Measurements from ENCODE around the gene DUSP22.

Gene DUSP22

DNA sequence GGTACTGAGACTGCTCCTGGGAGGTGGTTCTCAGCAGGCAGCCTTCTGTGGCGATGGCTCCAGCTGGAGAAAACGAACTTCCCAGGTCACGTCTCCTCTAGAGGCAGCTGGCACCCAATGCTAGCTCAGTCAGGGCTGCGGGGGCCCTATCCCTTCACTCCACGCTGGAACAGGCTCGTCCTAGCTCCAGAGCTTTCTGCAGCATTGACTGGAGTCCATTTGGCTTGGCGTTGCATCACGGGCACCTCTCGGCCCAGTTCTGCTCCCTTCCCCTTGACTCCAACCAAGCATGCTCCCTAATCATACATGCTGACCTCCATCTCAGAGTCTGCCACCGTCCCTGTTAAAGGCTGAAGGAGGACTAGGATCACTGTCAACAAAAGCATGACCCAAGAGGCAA, 93.3 kb downstream of the DUSP22 start:
- Histone ChIP-seq H3K9ac (ENCODE audit: low read length) (no peak overlapping the region), H3K27me3 (ENCODE audit: control insufficient read depth, insufficient read depth, low read length) (peaks cover 45% of the 10 kb centered on the region), H3K9me3 (ENCODE audit: control insufficient read depth, low read length) (no peaks in the 10 kb centered on the region), H3K36me3 (ENCODE audit: control insufficient read depth, insufficient read depth, low read length) (no peaks in the 10 kb centered on the region), H3K4me3 (ENCODE audit: low read length) (no peak overlapping the region), H3K4me1 (ENCODE audit: control insufficient read depth, insufficient read depth, low read length) (no peaks in the 10 kb centered on the region)

GRCh38 chr6:386688-387266, 94.5 kb downstream of the DUSP22 start:
- Histone ChIP-seq H3K27me3 (ENCODE audit: control insufficient read depth, insufficient read depth, low read length) (peaks cover 56% of the 10 kb centered on the region), H3K36me3 (ENCODE audit: control insufficient read depth, insufficient read depth, low read length) (no peaks in the 10 kb centered on the region), H3K9ac (ENCODE audit: low read length) (no peak overlapping the region), H3K4me3 (ENCODE audit: low read length) (no peak overlapping the region), H3K4me1 (ENCODE audit: control insufficient read depth, insufficient read depth, low read length) (no peaks in the 10 kb centered on the region), H3K9me3 (ENCODE audit: control insufficient read depth, low read length) (no peaks in the 10 kb centered on the region)

DNA sequence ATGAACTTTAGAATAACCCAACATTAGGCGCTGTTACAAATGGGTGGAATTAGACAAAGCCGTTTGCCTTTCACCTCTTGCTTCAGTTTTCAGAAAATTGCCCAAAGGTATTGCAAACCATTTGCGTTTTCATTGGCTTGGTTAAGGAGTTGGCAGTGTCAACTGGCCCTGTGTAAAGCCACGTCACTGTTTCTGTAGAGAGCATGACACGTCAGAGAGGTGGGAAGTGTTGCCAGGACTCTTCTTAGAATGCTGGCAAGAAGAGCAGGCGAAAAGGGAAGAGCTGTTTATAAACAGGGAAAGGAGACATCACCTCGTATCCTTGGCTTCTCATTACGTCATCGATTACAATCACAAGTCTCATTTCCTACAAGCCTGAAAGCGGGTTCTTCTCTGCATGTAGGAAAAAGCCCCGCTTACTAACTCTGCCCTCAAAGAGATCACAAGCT, 95.0 kb downstream of the DUSP22 start:
- H3K27me3 ChIP-seq (ENCODE audit: control insufficient read depth, insufficient read depth, low read length): peaks cover 61% of the 10 kb centered on the region
- no peaks in the 10 kb centered on the region for H3K9me3 ChIP-seq (ENCODE audit: control insufficient read depth, low read length)
- H3K4me3 ChIP-seq (ENCODE audit: low read length): no peak overlapping the region
- H3K4me1 ChIP-seq (ENCODE audit: control insufficient read depth, insufficient read depth, low read length): peaks cover 2% of the 10 kb centered on the region
- no peaks in the 10 kb centered on the region for H3K36me3 ChIP-seq (ENCODE audit: control insufficient read depth, insufficient read depth, low read length)
- H3K9ac ChIP-seq (ENCODE audit: low read length): no peak overlapping the region

GRCh38 chr6:388202-388903, 96.1 kb downstream of the DUSP22 start:
- Histone ChIP-seq H3K4me3 (ENCODE audit: low read length) (no peak overlapping the region), H3K27me3 (ENCODE audit: control insufficient read depth, insufficient read depth, low read length) (peaks cover 66% of the 10 kb centered on the region), H3K9me3 (ENCODE audit: control insufficient read depth, low read length) (no peaks in the 10 kb centered on the region), H3K4me1 (ENCODE audit: control insufficient read depth, insufficient read depth, low read length) (peaks cover 3% of the 10 kb centered on the region), H3K9ac (ENCODE audit: low read length) (no peak overlapping the region), H3K36me3 (ENCODE audit: control insufficient read depth, insufficient read depth, low read length) (no peaks in the 10 kb centered on the region)

- H3K4me1 ChIP-seq (ENCODE audit: control insufficient read depth, insufficient read depth, low read length): peaks cover 3% of the 10 kb centered on the region
- H3K9ac ChIP-seq (ENCODE audit: low read length): no peak overlapping the region
- H3K4me3 ChIP-seq (ENCODE audit: low read length): no peak overlapping the region
- H3K36me3 ChIP-seq (ENCODE audit: control insufficient read depth, insufficient read depth, low read length): no peaks in the 10 kb centered on the region
- peaks cover 69% of the 10 kb centered on the region for H3K27me3 ChIP-seq (ENCODE audit: control insufficient read depth, insufficient read depth, low read length)
- H3K9me3 ChIP-seq (ENCODE audit: control insufficient read depth, low read length): no peaks in the 10 kb centered on the region
These were observed 96.9 kb downstream of the DUSP22 start for GRCh38 chr6:389143-389542.

GRCh38 chr6:389622-390021, 97.3 kb downstream of the DUSP22 start:
- H3K9me3 ChIP-seq (ENCODE audit: control insufficient read depth, low read length): no peaks in the 10 kb centered on the region
- no peaks in the 10 kb centered on the region for H3K36me3 ChIP-seq (ENCODE audit: control insufficient read depth, insufficient read depth, low read length)
- no peak overlapping the region for H3K4me3 ChIP-seq (ENCODE audit: low read length)
- no peak overlapping the region for H3K9ac ChIP-seq (ENCODE audit: low read length)
- H3K4me1 ChIP-seq (ENCODE audit: control insufficient read depth, insufficient read depth, low read length): peaks cover 3% of the 10 kb centered on the region
- peaks cover 69% of the 10 kb centered on the region for H3K27me3 ChIP-seq (ENCODE audit: control insufficient read depth, insufficient read depth, low read length)

GRCh38 chr6:390914-391558, 98.7 kb downstream of the DUSP22 start:
- H3K9me3 ChIP-seq (ENCODE audit: control insufficient read depth, low read length): no peaks in the 10 kb centered on the region
- peaks cover 78% of the 10 kb centered on the region for H3K27me3 ChIP-seq (ENCODE audit: control insufficient read depth, insufficient read depth, low read length)
- H3K4me1 ChIP-seq (ENCODE audit: control insufficient read depth, insufficient read depth, low read length): peaks cover 3% of the 10 kb centered on the region
- H3K36me3 ChIP-seq (ENCODE audit: control insufficient read depth, insufficient read depth, low read length): no peaks in the 10 kb centered on the region
- no peak overlapping the region for H3K9ac ChIP-seq (ENCODE audit: low read length)
- H3K4me3 ChIP-seq (ENCODE audit: low read length): no peak overlapping the region

- Histone ChIP-seq H3K4me3 (ENCODE audit: low read length) (no peak within 1 kb of the TSS), H3K4me1 (ENCODE audit: control insufficient read depth, insufficient read depth, low read length) (peaks cover 3% of the 10 kb centered on the region), H3K9ac (ENCODE audit: low read length) (no peak within 1 kb of the TSS), H3K27me3 (ENCODE audit: control insufficient read depth, insufficient read depth, low read length) (peaks cover 78% of the 10 kb centered on the region), H3K36me3 (ENCODE audit: control insufficient read depth, insufficient read depth, low read length) (no peaks in the 10 kb centered on the region), H3K9me3 (ENCODE audit: control insufficient read depth, low read length) (no peaks in the 10 kb centered on the region)
These were observed 99.5 kb downstream of the DUSP22 start, which contains the start of gene IRF4 for GRCh38 chr6:391559-392440. Gene IRF4, plus strand, starts transcription at chr6:391752. Its CDS starts 1,401 bp downstream, at chr6:393153.

DNA sequence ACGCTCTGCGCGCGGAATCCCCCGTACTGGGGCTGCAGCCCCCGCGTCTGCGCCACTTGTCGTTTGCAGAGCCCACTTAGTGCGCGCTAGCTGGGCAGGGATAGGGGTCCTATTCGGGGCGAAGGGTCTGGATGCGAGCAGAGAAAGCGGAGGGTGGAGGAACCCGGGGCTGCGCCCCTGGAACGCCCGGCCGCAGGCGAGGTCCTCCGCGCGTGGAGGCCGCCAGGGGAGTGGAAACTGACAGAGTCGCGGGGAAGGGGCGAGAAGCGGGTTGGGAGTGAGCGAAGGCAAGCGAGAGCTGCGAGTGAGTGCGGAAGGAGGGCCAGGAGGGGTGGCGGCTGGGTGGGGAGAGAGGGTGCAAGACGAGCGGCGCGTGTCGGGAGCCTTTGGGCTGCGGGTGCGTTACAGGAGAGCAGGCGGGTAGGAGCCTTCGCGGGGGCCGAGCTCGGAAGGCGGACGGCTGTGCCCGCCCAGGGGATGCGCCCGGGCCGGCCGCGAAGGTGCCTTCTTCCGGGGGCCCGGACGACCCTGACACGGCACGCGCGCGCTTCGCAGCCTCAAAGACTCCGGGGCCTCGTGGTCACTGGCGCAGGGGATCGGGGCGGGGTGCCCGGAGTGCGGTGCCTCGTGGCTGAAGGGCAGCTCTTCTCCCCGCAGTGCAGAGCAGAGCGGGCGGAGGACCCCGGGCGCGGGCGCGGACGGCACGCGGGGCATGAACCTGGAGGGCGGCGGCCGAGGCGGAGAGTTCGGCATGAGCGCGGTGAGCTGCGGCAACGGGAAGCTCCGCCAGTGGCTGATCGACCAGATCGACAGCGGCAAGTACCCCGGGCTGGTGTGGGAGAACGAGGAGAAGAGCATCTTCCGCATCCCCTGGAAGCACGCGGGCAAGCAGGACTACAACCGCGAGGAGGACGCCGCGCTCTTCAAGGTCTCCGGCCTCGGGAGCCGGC, 100.4 kb downstream of the DUSP22 start:
- no peak overlapping the region for H3K9ac ChIP-seq (ENCODE audit: low read length)
- no peaks in the 10 kb centered on the region for H3K36me3 ChIP-seq (ENCODE audit: control insufficient read depth, insufficient read depth, low read length)
- H3K9me3 ChIP-seq (ENCODE audit: control insufficient read depth, low read length): no peaks in the 10 kb centered on the region
- H3K27me3 ChIP-seq (ENCODE audit: control insufficient read depth, insufficient read depth, low read length): peaks cover 82% of the 10 kb centered on the region
- peaks cover 3% of the 10 kb centered on the region for H3K4me1 ChIP-seq (ENCODE audit: control insufficient read depth, insufficient read depth, low read length)
- H3K4me3 ChIP-seq (ENCODE audit: low read length): no peak overlapping the region

DNA sequence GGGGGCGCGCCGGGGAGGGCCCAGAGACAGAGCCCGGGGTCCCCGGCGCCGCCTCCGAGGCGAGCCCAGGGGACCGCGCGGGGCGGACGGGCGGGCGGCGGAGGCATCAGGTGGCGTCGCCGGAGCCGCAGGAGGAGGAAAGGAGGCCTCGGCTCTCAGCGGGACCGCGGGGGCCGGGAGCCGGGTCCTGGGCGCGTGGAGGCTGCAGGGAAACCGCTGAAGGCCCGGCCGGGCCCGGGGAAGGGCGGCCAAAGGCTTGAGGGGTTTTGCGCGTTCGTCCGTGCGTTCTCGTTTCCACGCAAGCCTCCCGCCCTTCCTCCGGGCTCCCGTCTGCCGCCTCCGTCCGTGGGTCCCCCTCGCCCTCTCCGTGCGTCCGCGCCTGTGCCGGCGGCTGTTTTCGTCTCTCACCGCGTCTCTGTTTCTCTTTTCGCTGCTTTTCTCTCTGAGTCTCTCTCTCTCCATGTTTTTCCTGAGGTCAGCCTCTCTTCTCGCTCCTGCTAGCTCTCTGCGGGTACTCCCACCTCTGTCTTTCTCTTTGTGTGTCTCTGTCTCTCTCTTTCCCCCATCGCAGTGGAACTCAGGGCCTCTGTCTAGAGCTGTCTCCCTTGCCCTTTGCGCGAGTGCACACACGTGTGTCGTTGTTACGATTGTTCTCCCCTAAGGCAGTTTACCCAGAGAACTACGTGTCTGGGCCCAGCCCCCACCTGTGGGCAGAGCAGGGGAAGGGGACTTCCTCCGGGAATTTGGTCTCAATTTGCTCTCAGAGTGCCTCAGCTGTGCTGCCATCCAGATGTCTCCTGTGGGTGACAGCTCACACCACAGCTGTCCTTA, 101.3 kb downstream of the DUSP22 start:
- H3K4me3 ChIP-seq (ENCODE audit: low read length): no peak overlapping the region
- H3K36me3 ChIP-seq (ENCODE audit: control insufficient read depth, insufficient read depth, low read length): no peaks in the 10 kb centered on the region
- peaks cover 83% of the 10 kb centered on the region for H3K27me3 ChIP-seq (ENCODE audit: control insufficient read depth, insufficient read depth, low read length)
- no peak overlapping the region for H3K9ac ChIP-seq (ENCODE audit: low read length)
- no peaks in the 10 kb centered on the region for H3K9me3 ChIP-seq (ENCODE audit: control insufficient read depth, low read length)
- peaks cover 3% of the 10 kb centered on the region for H3K4me1 ChIP-seq (ENCODE audit: control insufficient read depth, insufficient read depth, low read length)

Measured in mucosa of stomach (tissue), 1 donor.